ENCODE results near the gene CCM2.

GRCh38 chr7:45033261-45033930 is 33.4 kb downstream of the CCM2 start:
- TF ChIP-seq POLR2A (IDR thresholded peaks at IDR 0.05) (no peak), CTCF (IDR thresholded peaks at IDR 0.05) (no peak)
